Measurements from ENCODE around the gene APOL4.

- TF ChIP-seq CTCF (IDR thresholded peaks at IDR 0.05) (no peak), EP300 (IDR thresholded peaks at IDR 0.05) (no peak)
Observed at GRCh38 chr22:36239150-36239400, 37.5 kb upstream of the APOL4 start.
